ENCODE results near the gene BPNT1. TPM values are rescaled to one million over a fixed set of nuclear protein-coding genes. Genes with fewer than 3 reads are reported as not detected.

The BPNT1 gene
- total RNA-seq, result 10 to 100 TPM; 13.8 to 21.0 (median 19.2) TPM
- 10 to 100 TPM in 1 of 2 donors, 1 to 10 TPM in 1; 5.4 to 14.2 TPM for polyA plus RNA-seq
- long read RNA-seq, donor 1, partial matches to known transcripts, result 1 of 3 reads
- long read RNA-seq, donor 1, other reads (novel, unspliced or antisense), result 1 of 3 reads
- long read RNA-seq, donor 2, partial matches to known transcripts, result 0 of 5 reads
- long read RNA-seq, donor 2, other reads (novel, unspliced or antisense), result 2 of 5 reads
- long read RNA-seq, donor 3, partial matches to known transcripts, result 0 of 3 reads
- long read RNA-seq, donor 3, other reads (novel, unspliced or antisense), result 1 of 3 reads

GRCh38 chr1:220089650-220090556, at the start of gene BPNT1:
Gene BPNT1 (minus strand): TSS chr1:220089788. CDS start chr1:220079846, 9,942 bp downstream.
- 7 to 9% methylated on average over 35 of the region's 35 CpGs for WGBS, 2 donors
- no peaks in the 10 kb centered on the region for H3K27me3 ChIP-seq

GRCh38 chr1:220137019-220137786, 47.6 kb upstream of the BPNT1 start:
- DNase-seq (peak in 1 of 2 donors; percentile 35), ATAC-seq (peak in 7 of 8 donors; percentile 89 to 96 (median 93))
- peak overlapping the region in 9 of 10 donors; percentile 1 to 80 (median 61) for H3K27ac ChIP-seq
- TF ChIP-seq, protein P1, sequence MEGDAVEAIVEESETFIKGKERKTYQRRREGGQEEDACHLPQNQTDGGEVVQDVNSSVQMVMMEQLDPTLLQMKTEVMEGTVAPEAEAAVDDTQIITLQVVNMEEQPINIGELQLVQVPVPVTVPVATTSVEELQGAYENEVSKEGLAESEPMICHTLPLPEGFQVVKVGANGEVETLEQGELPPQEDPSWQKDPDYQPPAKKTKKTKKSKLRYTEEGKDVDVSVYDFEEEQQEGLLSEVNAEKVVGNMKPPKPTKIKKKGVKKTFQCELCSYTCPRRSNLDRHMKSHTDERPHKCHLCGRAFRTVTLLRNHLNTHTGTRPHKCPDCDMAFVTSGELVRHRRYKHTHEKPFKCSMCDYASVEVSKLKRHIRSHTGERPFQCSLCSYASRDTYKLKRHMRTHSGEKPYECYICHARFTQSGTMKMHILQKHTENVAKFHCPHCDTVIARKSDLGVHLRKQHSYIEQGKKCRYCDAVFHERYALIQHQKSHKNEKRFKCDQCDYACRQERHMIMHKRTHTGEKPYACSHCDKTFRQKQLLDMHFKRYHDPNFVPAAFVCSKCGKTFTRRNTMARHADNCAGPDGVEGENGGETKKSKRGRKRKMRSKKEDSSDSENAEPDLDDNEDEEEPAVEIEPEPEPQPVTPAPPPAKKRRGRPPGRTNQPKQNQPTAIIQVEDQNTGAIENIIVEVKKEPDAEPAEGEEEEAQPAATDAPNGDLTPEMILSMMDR (IDR thresholded peaks at IDR 0.05), result no peak
- intact Hi-C loops (cut with DNase I), result no loop called here
- no peaks in the 10 kb centered on the region for H3K27me3 ChIP-seq
- H3K36me3 ChIP-seq, result peaks cover 0 to 99% (median 31%) of the 10 kb centered on the region in 9 donors
- H3K4me1 ChIP-seq, result peaks cover 0 to 26% (median 11%) of the 10 kb centered on the region in 9 donors
- peak overlapping the region in 5 of 10 donors; percentile 14 to 31 (median 23) for H3K4me3 ChIP-seq
- H3K9me3 ChIP-seq, result no peaks in the 10 kb centered on the region
- 52 to 54% methylated on average over 9 of the region's 9 CpGs for WGBS, 2 donors

More at GRCh38 chr1:220089650-220090556, at the start of gene BPNT1:
- Histone ChIP-seq H3K36me3 (no peaks in the 10 kb centered on the region), H3K4me3 (peak within 1 kb of the TSS; percentile 28 to 81 (median 67)), H3K9me3 (no peaks in the 10 kb centered on the region), H3K4me1 (peaks cover 0 to 26% (median 10%) of the 10 kb centered on the region in 9 donors), H3K27ac (peak within 1 kb of the TSS in 8 of 10 donors; percentile 32 to 84 (median 54))
- DNase-seq (peak; percentile 92 to 96), ATAC-seq (peak; percentile 82 to 92 (median 86))
- TF ChIP-seq, protein P1 (IDR thresholded peaks at IDR 0.05), result no peak
- intact Hi-C loops (cut with DNase I), result loop anchor here in 3 of 10 donors (5.0 kb wide), 2 partner anchors 43 to 182 kb away; partner anchors contain the start of genes EPRS1 (in 2 of the 3) and RAB3GAP2 (in 1 of the 3)

- Histone ChIP-seq H3K9me3 (no peaks in the 10 kb centered on the region), H3K4me3 (no peak overlapping the region), H3K27ac (peak overlapping the region in 2 of 10 donors; percentile 59 to 80), H3K36me3 (peaks cover 0 to 97% (median 19%) of the 10 kb centered on the region in 9 donors), H3K27me3 (no peaks in the 10 kb centered on the region), H3K4me1 (peaks cover 0 to 26% (median 11%) of the 10 kb centered on the region in 9 donors)
- intact Hi-C loops (cut with DNase I), result no loop called here
- 94 to 97% methylated on average over 2 of the region's 2 CpGs for WGBS, 2 donors
- ATAC-seq (no peak), DNase-seq (no peak)
- TF ChIP-seq, protein P1 (IDR thresholded peaks at IDR 0.05), result no peak
These were observed 46.2 kb upstream of the BPNT1 start for GRCh38 chr1:220135755-220136154.
